HEK293 (cell line): ENCODE results near the gene SSMEM1.

Source experiments
- CTCF ChIA-PET: fragments of 350-600 bp; formaldehyde crosslinking; extraction: SDS; loops from one replicate; lab custom pipeline; 2021; ENCODE audit warnings: antibody characterized with exemption; lab: Yijun Ruan, JAX
- POLR2A ChIA-PET: fragments of 300-600 bp; formaldehyde crosslinking; extraction: SDS; loops from one replicate; lab custom pipeline; 2020; ENCODE audit warnings: antibody characterized with exemption, inconsistent platforms; lab: Yijun Ruan, JAX
- H3K27ac ChIP-seq: fragments of 200-500 bp; sonication (Bioruptor generic); 2 replicates; pipeline ENCODE4 v1.5.1; 2014; ENCODE audit warnings: low read depth, low read length, control low read depth, inconsistent platforms; ENCODE audit errors: extremely low read depth
- H3K36me3 ChIP-seq, 2 experiments: fragments of 200-500 bp in 1 of 2; sonication (Bioruptor generic) in 1 of 2; 1 replicate in 1 of 2; 2 replicates in 1 of 2; pipeline ENCODE4 v1.5.1; 2014 to 2017; ENCODE audit warnings: inconsistent platforms in 2 of 2, low read length in 2 of 2; ENCODE audit not compliant: control insufficient read depth in 2 of 2, insufficient read depth in 1 of 2
- H3K4me1 ChIP-seq: fragments of 200-500 bp; sonication (Bioruptor generic); 2 replicates; pipeline ENCODE4 v1.5.1; 2014; ENCODE audit warnings: mild to moderate bottlenecking, low read length, inconsistent platforms; ENCODE audit not compliant: control insufficient read depth, insufficient read depth
- H3K4me3 ChIP-seq: 2 replicates; pipeline ENCODE4 v1.5.1; 2011; ENCODE audit warnings: low read depth, mild to moderate bottlenecking, control low read depth, low read length, moderate library complexity
- H3K9me3 ChIP-seq: fragments of 200-500 bp; sonication (Bioruptor generic); 2 replicates; pipeline ENCODE4 v1.5.1; 2014; ENCODE audit warnings: low read depth, low read length, inconsistent platforms; ENCODE audit not compliant: control insufficient read depth, insufficient read depth
- GLIS2 ChIP-seq: fragments of 450-650 bp; formaldehyde crosslinking; IDR thresholded peaks from 2 replicates; pipeline ENCODE4 v1.5.1; 2016; ENCODE audit warnings: missing biosample characterization, missing genetic modification characterization
- IKZF3 ChIP-seq: fragments of 450-650 bp; IDR thresholded peaks from 2 replicates; pipeline ENCODE4 v1.5.0; 2018; ENCODE audit warnings: missing biosample characterization, mild to moderate bottlenecking, missing genetic modification characterization, moderate library complexity
- MYNN ChIP-seq: fragments of 450-650 bp; formaldehyde crosslinking; IDR thresholded peaks from 2 replicates; pipeline ENCODE4 v1.5.1; 2016; ENCODE audit warnings: missing biosample characterization, missing genetic modification characterization, borderline replicate concordance
- SP7 ChIP-seq: fragments of 450-650 bp; formaldehyde crosslinking; IDR thresholded peaks from 2 replicates; pipeline ENCODE4 v1.5.1; 2016; ENCODE audit warnings: missing biosample characterization, missing genetic modification characterization
- YY1 ChIP-seq: fragments of 450-650 bp; formaldehyde crosslinking; IDR thresholded peaks from 2 replicates; pipeline ENCODE4 v1.5.1; 2018; ENCODE audit warnings: missing biosample characterization, missing genetic modification characterization
- ZFHX2 ChIP-seq: fragments of 450-650 bp; formaldehyde crosslinking; conservative IDR thresholded peaks from 2 replicates; pipeline ENCODE4 v1.5.1; 2016; ENCODE audit warnings: missing biosample characterization, missing genetic modification characterization
- ZNF132 ChIP-seq: fragments of 450-650 bp; formaldehyde crosslinking; IDR thresholded peaks from 2 replicates; pipeline ENCODE4 v1.5.1; 2017; ENCODE audit warnings: missing biosample characterization, missing genetic modification characterization, borderline replicate concordance
- ZNF146 ChIP-seq: fragments of 450-650 bp; formaldehyde crosslinking; IDR thresholded peaks from 2 replicates; pipeline ENCODE4 v1.5.1; 2016; ENCODE audit warnings: missing biosample characterization, missing genetic modification characterization
- ZNF155 ChIP-seq: fragments of 450-650 bp; formaldehyde crosslinking; IDR thresholded peaks from 2 replicates; pipeline ENCODE4 v1.5.1; 2016; ENCODE audit warnings: missing biosample characterization, missing genetic modification characterization
- ZNF398 ChIP-seq: fragments of 450-650 bp; formaldehyde crosslinking; IDR thresholded peaks from 2 replicates; pipeline ENCODE4 v1.5.1; 2017; ENCODE audit warnings: missing biosample characterization, missing genetic modification characterization
- ZNF423 ChIP-seq: fragments of 450-650 bp; formaldehyde crosslinking; IDR thresholded peaks from 2 replicates; pipeline ENCODE4 v1.5.1; 2016; ENCODE audit warnings: missing biosample characterization, missing genetic modification characterization
- ZNF426 ChIP-seq: fragments of 450-650 bp; formaldehyde crosslinking; IDR thresholded peaks from 2 replicates; pipeline ENCODE4 v1.5.1; 2017; ENCODE audit warnings: missing biosample characterization, missing genetic modification characterization, mild to moderate bottlenecking, inconsistent platforms, moderate library complexity
- ZNF561 ChIP-seq: fragments of 450-650 bp; IDR thresholded peaks from 2 replicates; pipeline ENCODE4 v1.5.1; 2018; ENCODE audit warnings: missing biosample characterization, missing genetic modification characterization, borderline replicate concordance
- ZNF639 ChIP-seq: fragments of 450-650 bp; formaldehyde crosslinking; IDR thresholded peaks from 2 replicates; pipeline ENCODE4 v1.5.1; 2016; ENCODE audit warnings: missing biosample characterization, missing genetic modification characterization
- ZNF645 ChIP-seq: fragments of 450-650 bp; formaldehyde crosslinking; IDR thresholded peaks from 2 replicates; pipeline ENCODE4; 2016; ENCODE audit warnings: missing biosample characterization, missing genetic modification characterization
- ZNF654 ChIP-seq: fragments of 450-650 bp; formaldehyde crosslinking; IDR thresholded peaks from 2 replicates; pipeline ENCODE4 v1.5.1; 2016; ENCODE audit warnings: low read depth, missing biosample characterization, missing genetic modification characterization
- ZNF76 ChIP-seq: fragments of 450-650 bp; formaldehyde crosslinking; IDR thresholded peaks from 2 replicates; pipeline ENCODE4; 2016; ENCODE audit warnings: low read depth, missing biosample characterization, missing genetic modification characterization, borderline replicate concordance
- TF ChIP-seq, protein P1 (sequence below): fragments of 450-650 bp; formaldehyde crosslinking; IDR thresholded peaks from 2 replicates; pipeline ENCODE4 v1.5.1; 2016; ENCODE audit warnings: missing biosample characterization, missing genetic modification characterization
- TF ChIP-seq, protein P2 (sequence below): fragments of 450-650 bp; formaldehyde crosslinking; IDR thresholded peaks from 2 replicates; pipeline ENCODE4 v1.5.1; 2017; ENCODE audit warnings: missing biosample characterization, missing genetic modification characterization
- TF ChIP-seq, protein P3 (sequence below): IDR thresholded peaks from 2 replicates; pipeline ENCODE4 v1.6.1; 2011; ENCODE audit warnings: mild to moderate bottlenecking, low read depth, low read length, borderline replicate concordance

Gene SSMEM1

GRCh38 chr7:130196476-130196875, 11.2 kb upstream of the SSMEM1 start:
- TF ChIP-seq IKZF3 (tag by site-specific recombination) (no peak), ZNF155 (tag by site-specific recombination) (no peak), GLIS2 (tag by site-specific recombination) (no peak), ZNF654 (no peak), ZFHX2 (no peak), MYNN (tag by site-specific recombination) (no peak), ZNF426 (tag by site-specific recombination) (no peak), ZNF398 (tag by site-specific recombination) (no peak), ZNF423 (tag by site-specific recombination) (no peak), ZNF76 (tag by site-specific recombination) (no peak), SP7 (no peak), YY1 (no peak), ZNF561 (tag by site-specific recombination) (no peak), ZNF645 (tag by site-specific recombination) (no peak)
- TF ChIP-seq, protein P1, sequence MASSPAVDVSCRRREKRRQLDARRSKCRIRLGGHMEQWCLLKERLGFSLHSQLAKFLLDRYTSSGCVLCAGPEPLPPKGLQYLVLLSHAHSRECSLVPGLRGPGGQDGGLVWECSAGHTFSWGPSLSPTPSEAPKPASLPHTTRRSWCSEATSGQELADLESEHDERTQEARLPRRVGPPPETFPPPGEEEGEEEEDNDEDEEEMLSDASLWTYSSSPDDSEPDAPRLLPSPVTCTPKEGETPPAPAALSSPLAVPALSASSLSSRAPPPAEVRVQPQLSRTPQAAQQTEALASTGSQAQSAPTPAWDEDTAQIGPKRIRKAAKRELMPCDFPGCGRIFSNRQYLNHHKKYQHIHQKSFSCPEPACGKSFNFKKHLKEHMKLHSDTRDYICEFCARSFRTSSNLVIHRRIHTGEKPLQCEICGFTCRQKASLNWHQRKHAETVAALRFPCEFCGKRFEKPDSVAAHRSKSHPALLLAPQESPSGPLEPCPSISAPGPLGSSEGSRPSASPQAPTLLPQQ (tag by site-specific recombination): no peak
- TF ChIP-seq, protein P2, sequence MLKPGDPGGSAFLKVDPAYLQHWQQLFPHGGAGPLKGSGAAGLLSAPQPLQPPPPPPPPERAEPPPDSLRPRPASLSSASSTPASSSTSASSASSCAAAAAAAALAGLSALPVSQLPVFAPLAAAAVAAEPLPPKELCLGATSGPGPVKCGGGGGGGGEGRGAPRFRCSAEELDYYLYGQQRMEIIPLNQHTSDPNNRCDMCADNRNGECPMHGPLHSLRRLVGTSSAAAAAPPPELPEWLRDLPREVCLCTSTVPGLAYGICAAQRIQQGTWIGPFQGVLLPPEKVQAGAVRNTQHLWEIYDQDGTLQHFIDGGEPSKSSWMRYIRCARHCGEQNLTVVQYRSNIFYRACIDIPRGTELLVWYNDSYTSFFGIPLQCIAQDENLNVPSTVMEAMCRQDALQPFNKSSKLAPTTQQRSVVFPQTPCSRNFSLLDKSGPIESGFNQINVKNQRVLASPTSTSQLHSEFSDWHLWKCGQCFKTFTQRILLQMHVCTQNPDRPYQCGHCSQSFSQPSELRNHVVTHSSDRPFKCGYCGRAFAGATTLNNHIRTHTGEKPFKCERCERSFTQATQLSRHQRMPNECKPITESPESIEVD: no peak
- TF ChIP-seq, protein P3, sequence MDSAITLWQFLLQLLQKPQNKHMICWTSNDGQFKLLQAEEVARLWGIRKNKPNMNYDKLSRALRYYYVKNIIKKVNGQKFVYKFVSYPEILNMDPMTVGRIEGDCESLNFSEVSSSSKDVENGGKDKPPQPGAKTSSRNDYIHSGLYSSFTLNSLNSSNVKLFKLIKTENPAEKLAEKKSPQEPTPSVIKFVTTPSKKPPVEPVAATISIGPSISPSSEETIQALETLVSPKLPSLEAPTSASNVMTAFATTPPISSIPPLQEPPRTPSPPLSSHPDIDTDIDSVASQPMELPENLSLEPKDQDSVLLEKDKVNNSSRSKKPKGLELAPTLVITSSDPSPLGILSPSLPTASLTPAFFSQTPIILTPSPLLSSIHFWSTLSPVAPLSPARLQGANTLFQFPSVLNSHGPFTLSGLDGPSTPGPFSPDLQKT: no peak
- peaks cover 44 to 48% of the 10 kb centered on the region in 2 experiments for H3K36me3 ChIP-seq
- ChIA-PET POLR2A (no interaction called here), CTCF (no interaction called here)
- H3K9me3 ChIP-seq: no peaks in the 10 kb centered on the region
- H3K4me1 ChIP-seq: no peaks in the 10 kb centered on the region
- no peak overlapping the region for H3K27ac ChIP-seq
- no peak overlapping the region for H3K4me3 ChIP-seq

DNA sequence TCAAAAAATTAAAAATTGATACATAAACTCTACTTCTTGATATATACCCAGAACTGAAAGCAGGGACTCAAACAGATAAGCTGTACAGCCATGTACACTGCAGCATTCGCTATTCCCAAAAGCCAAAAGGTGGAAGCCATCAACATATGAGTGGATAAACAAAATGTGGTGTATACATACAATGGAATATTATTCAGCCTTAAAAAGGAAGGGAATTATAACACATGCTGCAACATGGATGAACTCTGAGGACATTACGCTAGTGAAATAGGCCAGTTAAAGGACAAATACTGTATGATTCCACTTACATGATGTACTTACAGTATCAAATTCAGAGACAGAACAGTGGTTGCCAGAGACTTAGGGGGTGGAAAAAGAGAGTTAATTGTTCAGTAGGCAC, 10.6 kb upstream of the SSMEM1 start:
- Histone ChIP-seq H3K36me3 (peaks cover 43 to 50% of the 10 kb centered on the region in 2 experiments), H3K4me3 (no peak overlapping the region), H3K4me1 (no peaks in the 10 kb centered on the region), H3K9me3 (no peaks in the 10 kb centered on the region), H3K27ac (no peak overlapping the region)
- ChIA-PET POLR2A (interaction anchor here (0.9 kb wide), 1 partner anchor 124 kb away, joined by 3 read pairs; no protein-coding TSS in a partner anchor), CTCF (no interaction called here)
- TF ChIP-seq ZNF132: no peak
- peak; percentile 92 for TF ChIP-seq ZNF146 (tag by site-specific recombination)
- TF ChIP-seq ZNF639 (tag by site-specific recombination): no peak
